ENCODE measurements around the gene CCDC110.

Gene CCDC110

GRCh38 chr4:185437809-185438208 lies 33.7 kb downstream of the CCDC110 start:
- DNase-seq (ENCODE audit: low spot score): peak; percentile 7
- no peak for TF ChIP-seq CTCF (IDR thresholded peaks at IDR 0.05; ENCODE audit: extremely low read depth, missing control alignments)

GRCh38 chr4:185435466-185435865 lies 36.1 kb downstream of the CCDC110 start:
- DNase-seq (ENCODE audit: low spot score): no peak
- no peak for TF ChIP-seq CTCF (IDR thresholded peaks at IDR 0.05; ENCODE audit: extremely low read depth, missing control alignments)

- no peak for TF ChIP-seq CTCF (IDR thresholded peaks at IDR 0.05; ENCODE audit: extremely low read depth, missing control alignments)
- no peak for DNase-seq (ENCODE audit: low spot score)
Observed at GRCh38 chr4:185429660-185430059, 41.9 kb downstream of the CCDC110 start.

- TF ChIP-seq CTCF (IDR thresholded peaks at IDR 0.05; ENCODE audit: extremely low read depth, missing control alignments): no peak
- DNase-seq (ENCODE audit: low spot score): no peak
Observed at GRCh38 chr4:185426960-185427688, 44.4 kb downstream of the CCDC110 start.

GRCh38 chr4:185425647-185426352 lies 45.7 kb downstream of the CCDC110 start, which contains the start of gene UFSP2:
TSS of gene UFSP2 (minus strand) at chr4:185425964. CDS start at chr4:185425868, 96 bp downstream.
- TF ChIP-seq CTCF (IDR thresholded peaks at IDR 0.05; ENCODE audit: extremely low read depth, missing control alignments): no peak

GRCh38 chr4:185424905-185425646 lies 46.5 kb downstream of the CCDC110 start:
- DNase-seq (ENCODE audit: low spot score): no peak
- no peak for TF ChIP-seq CTCF (IDR thresholded peaks at IDR 0.05; ENCODE audit: extremely low read depth, missing control alignments)

More at GRCh38 chr4:185425647-185426352, 45.7 kb downstream of the CCDC110 start, which contains the start of gene UFSP2:
- peak; percentile 87 for DNase-seq (ENCODE audit: low spot score)

All from GM20000 (cell line).